ENCODE results near the gene ALKBH8. TPM values are rescaled to one million over a fixed set of nuclear protein-coding genes. Genes with fewer than 3 reads are reported as not detected.
"Not testable (repeated sequence)": the region's sequence is repeated elsewhere in the genome, so short reads cannot be mapped to it uniquely, and the experiment has no call there.

The ALKBH8 gene
- total RNA-seq, 1 donor from 2014 or later = 6.2 TPM

GRCh38 chr11:107538239-107538638, 27.3 kb downstream of the ALKBH8 start:
- ATAC-seq (ENCODE audit: poor library complexity) (no peak), DNase-seq (no peak)
- intact Hi-C loops (cut with DNase I) = no loop called here

GRCh38 chr11:107537155-107537554, 28.4 kb downstream of the ALKBH8 start:
- ATAC-seq (ENCODE audit: poor library complexity); intact Hi-C loops (cut with DNase I); DNase-seq: not testable (repeated sequence)

- DNase-seq (no peak), ATAC-seq (ENCODE audit: poor library complexity) (no peak)
- intact Hi-C loops (cut with DNase I) = no loop called here
Measured at GRCh38 chr11:107526197-107526596, 39.3 kb downstream of the ALKBH8 start.

GRCh38 chr11:107508858-107509244, 56.7 kb downstream of the ALKBH8 start:
- ATAC-seq (ENCODE audit: poor library complexity) = no peak
- no peak for DNase-seq
- intact Hi-C loops (cut with DNase I) = no loop called here

GRCh38 chr11:107508201-107508857, 57.2 kb downstream of the ALKBH8 start:
- DNase-seq (no peak), ATAC-seq (ENCODE audit: poor library complexity) (no peak)
- intact Hi-C loops (cut with DNase I) = no loop called here

- ATAC-seq (ENCODE audit: poor library complexity) (no peak), DNase-seq (no peak)
- intact Hi-C loops (cut with DNase I) = no loop called here
Measured at GRCh38 chr11:107505647-107506225, 59.8 kb downstream of the ALKBH8 start.

GRCh38 chr11:107504981-107505380, 60.6 kb downstream of the ALKBH8 start:
- DNase-seq (no peak), ATAC-seq (ENCODE audit: poor library complexity) (no peak)
- intact Hi-C loops (cut with DNase I) = no loop called here

- ATAC-seq (ENCODE audit: poor library complexity) = no peak
- intact Hi-C loops (cut with DNase I) = no loop called here
- DNase-seq = no peak
Measured at GRCh38 chr11:107501713-107502112, 63.8 kb downstream of the ALKBH8 start.

GRCh38 chr11:107497371-107497770, 68.2 kb downstream of the ALKBH8 start:
- ATAC-seq (ENCODE audit: poor library complexity); intact Hi-C loops (cut with DNase I); DNase-seq: not testable (repeated sequence)

GRCh38 chr11:107496011-107496410, 69.5 kb downstream of the ALKBH8 start:
- intact Hi-C loops (cut with DNase I) = no loop called here
- no peak for ATAC-seq (ENCODE audit: poor library complexity)
- no peak for DNase-seq

- intact Hi-C loops (cut with DNase I) = no loop called here
- no peak for ATAC-seq (ENCODE audit: poor library complexity)
- DNase-seq = no peak
Measured at GRCh38 chr11:107494055-107494454, 71.5 kb downstream of the ALKBH8 start.

GRCh38 chr11:107493117-107493516, 72.4 kb downstream of the ALKBH8 start:
- intact Hi-C loops (cut with DNase I) = no loop called here
- no peak for ATAC-seq (ENCODE audit: poor library complexity)
- no peak for DNase-seq

- no peak for DNase-seq
- intact Hi-C loops (cut with DNase I) = no loop called here
Measured at GRCh38 chr11:107490836-107491235, 74.7 kb downstream of the ALKBH8 start.

GRCh38 chr11:107482234-107482633, 83.3 kb downstream of the ALKBH8 start:
- ATAC-seq (ENCODE audit: poor library complexity) = no peak
- intact Hi-C loops (cut with DNase I) = no loop called here

More at GRCh38 chr11:107490836-107491235, 74.7 kb downstream of the ALKBH8 start:
- ATAC-seq (ENCODE audit: poor library complexity) = no peak

GRCh38 chr11:107478922-107479321, 86.6 kb downstream of the ALKBH8 start:
- intact Hi-C loops (cut with DNase I) = no loop called here
- ATAC-seq (ENCODE audit: poor library complexity) = no peak

More at GRCh38 chr11:107482234-107482633, 83.3 kb downstream of the ALKBH8 start:
- no peak for DNase-seq

GRCh38 chr11:107477820-107478219, 87.7 kb downstream of the ALKBH8 start:
- intact Hi-C loops (cut with DNase I) = no loop called here
- DNase-seq (no peak), ATAC-seq (ENCODE audit: poor library complexity) (no peak)

More at GRCh38 chr11:107478922-107479321, 86.6 kb downstream of the ALKBH8 start:
- DNase-seq = no peak

GRCh38 chr11:107473792-107474191, 91.7 kb downstream of the ALKBH8 start:
- no peak for ATAC-seq (ENCODE audit: poor library complexity)
- DNase-seq = no peak
- intact Hi-C loops (cut with DNase I) = no loop called here

- DNase-seq (no peak), ATAC-seq (ENCODE audit: poor library complexity) (no peak)
- intact Hi-C loops (cut with DNase I) = no loop called here
Measured at GRCh38 chr11:107472966-107473365, 92.6 kb downstream of the ALKBH8 start.

GRCh38 chr11:107468596-107468995, 96.9 kb downstream of the ALKBH8 start:
- DNase-seq = no peak
- ATAC-seq (ENCODE audit: poor library complexity) = no peak
- intact Hi-C loops (cut with DNase I) = no loop called here

GRCh38 chr11:107467696-107468095, 97.8 kb downstream of the ALKBH8 start:
- intact Hi-C loops (cut with DNase I) = no loop called here
- DNase-seq = no peak

More at GRCh38 chr11:107467696-107468095, 97.8 kb downstream of the ALKBH8 start:
- ATAC-seq (ENCODE audit: poor library complexity) = no peak

All from Right ventricle myocardium superior (tissue), 1 donor.